HepG2 (cell line): ENCODE data around the gene TOMM20. TPM values are rescaled to one million over a fixed set of nuclear protein-coding genes. Genes with fewer than 3 reads are reported as not detected.

Source experiments
- AFF4 ChIP-seq: sonication (generic); formaldehyde crosslinking; IDR thresholded peaks from 2 replicates; pipeline ENCODE4 v1.4.0; 2020; ENCODE audit warnings: missing genetic modification reagents
- ATAD3A ChIP-seq: sonication (generic); formaldehyde crosslinking; IDR thresholded peaks from 2 replicates; pipeline ENCODE4 v1.4.0; 2020; ENCODE audit warnings: missing genetic modification reagents
- BATF2 ChIP-seq: sonication (generic); formaldehyde crosslinking; IDR thresholded peaks from 2 replicates; pipeline ENCODE4 v1.8.0; 2022; ENCODE audit warnings: mild to moderate bottlenecking, missing genetic modification reagents, moderate library complexity
- CENPX ChIP-seq: sonication (generic); formaldehyde crosslinking; IDR thresholded peaks from 2 replicates; pipeline ENCODE4 v1.9.0; 2021; ENCODE audit warnings: mild to moderate bottlenecking, missing genetic modification reagents, moderate library complexity
- FOSL1 ChIP-seq: sonication (generic); formaldehyde crosslinking; IDR thresholded peaks from 2 replicates; pipeline ENCODE4 v1.9.0; 2021; ENCODE audit warnings: missing genetic modification reagents, borderline replicate concordance
- FOXP1 ChIP-seq, 2 experiments: fragments of 450-650 bp in 1 of 2; IDR thresholded peaks; 2 replicates each; pipeline ENCODE4 v1.6.1; 2017 to 2018; ENCODE audit warnings: antibody characterized with exemption in 1 of 2
- HHEX ChIP-seq: IDR thresholded peaks from 2 replicates; pipeline ENCODE4 v1.6.1; 2016; ENCODE audit warnings: control low read depth
- MATR3 ChIP-seq: sonication (generic); formaldehyde crosslinking; IDR thresholded peaks from 2 replicates; pipeline ENCODE4 v1.4.0; 2020; ENCODE audit warnings: missing genetic modification reagents
- PATZ1 ChIP-seq: sonication (generic); formaldehyde crosslinking; IDR thresholded peaks from 2 replicates; pipeline ENCODE4 v1.4.0; 2020; ENCODE audit warnings: missing genetic modification reagents
- PAXIP1 ChIP-seq: sonication (generic); formaldehyde crosslinking; conservative IDR thresholded peaks from 2 replicates; pipeline ENCODE4 v1.4.0; 2020; ENCODE audit warnings: mild to moderate bottlenecking, missing genetic modification reagents, moderate library complexity
- TBP ChIP-seq: sonication (generic); formaldehyde crosslinking; IDR thresholded peaks from 2 replicates; pipeline ENCODE4 v1.5.0; 2020; ENCODE audit warnings: missing genetic modification reagents
- TMF1 ChIP-seq: sonication (generic); formaldehyde crosslinking; IDR thresholded peaks from 2 replicates; pipeline ENCODE4 v1.8.1; 2022; ENCODE audit warnings: low read depth, missing genetic modification reagents
- ZFP82 ChIP-seq: sonication (generic); formaldehyde crosslinking; IDR thresholded peaks from 2 replicates; pipeline ENCODE4 v1.5.1; 2020; ENCODE audit warnings: mild to moderate bottlenecking, missing genetic modification reagents, borderline replicate concordance
- ZNF274 ChIP-seq: sonication (generic); formaldehyde crosslinking; IDR thresholded peaks from 2 replicates; pipeline ENCODE4 v1.5.1; 2020; ENCODE audit warnings: mild to moderate bottlenecking, missing genetic modification reagents
- ZNF589 ChIP-seq: sonication (generic); formaldehyde crosslinking; conservative IDR thresholded peaks from 2 replicates; pipeline ENCODE4 v1.8.0; 2022; ENCODE audit warnings: mild to moderate bottlenecking, moderate library complexity, missing genetic modification reagents
- ZNF616 ChIP-seq: sonication (generic); formaldehyde crosslinking; IDR thresholded peaks from 2 replicates; pipeline ENCODE4 v1.5.0; 2020; ENCODE audit warnings: low read depth, mild to moderate bottlenecking, missing genetic modification reagents
- ZSCAN21 ChIP-seq: sonication (generic); formaldehyde crosslinking; IDR thresholded peaks from 2 replicates; pipeline ENCODE4 v1.8.0; 2022; ENCODE audit warnings: mild to moderate bottlenecking, missing genetic modification reagents, moderate library complexity, borderline replicate concordance
- polyA plus RNA-seq, 8 experiments: library from polyadenylated mRNA; depleted of rRNA in 3 of 8; stranded (reverse) in 7 of 8; unstranded in 1 of 8; fragments of >200 nt; fragmentation: Illumina TruSeq in 4 of 8; extraction: Trizol in 4 of 8; gene quantifications; 2 replicates each; pipeline versions ENCODE4 v1.2.1 to v1.2.3, GENCODE V29; 2011 to 2016; ENCODE audit warnings: low read depth in 4 of 8, missing spikeins in 1 of 8, mixed read lengths in 1 of 8; ENCODE audit not compliant: insufficient read depth in 1 of 8
- total RNA-seq, 5 experiments: library from RNA; depleted of rRNA; stranded (reverse); fragments of >200 nt; fragmentation: Illumina TruSeq; extraction: Trizol; gene quantifications; 2 replicates each; pipeline ENCODE4 v1.2.3, GENCODE V29; 2016; ENCODE audit warnings: low read depth in 1 of 5

Gene TOMM20
- total and polyA plus RNA-seq, 2 of the 13 experiments (the other 11 are each of a cell fraction or from before 2014, with no cell fraction given), result 153 to 376 TPM

- TF ChIP-seq ZSCAN21 (CRISPR knock-in tag) (peak; percentile 90), AFF4 (CRISPR knock-in tag) (no peak), HHEX (no peak), ZFP82 (no peak; the same call in 1 of the 2 replicates), CENPX (no peak), BATF2 (CRISPR knock-in tag) (no peak), TMF1 (CRISPR knock-in tag) (no peak; the same call in 1 of the 2 replicates), ZNF589 (CRISPR knock-in tag) (no peak), ZNF616 (peak; percentile 87; the same call in 1 of the 2 replicates), ATAD3A (no peak), MATR3 (no peak), FOSL1 (CRISPR knock-in tag) (0 out of 2 replicates have a peak, but pooled peaks have one; percentile 20), FOXP1 (IDR thresholded peaks at IDR 0.05) (no peak), FOXP1 (CRISPR knock-in tag; IDR thresholded peaks at IDR 0.05) (no peak), PAXIP1 (CRISPR knock-in tag) (peak; percentile 64; the same call in 1 of the 2 replicates), PATZ1 (CRISPR knock-in tag) (peak; percentile 65; the same call in 1 of the 2 replicates), ZNF274 (peak; percentile 94), TBP (CRISPR knock-in tag) (peak; percentile 23; the same call in 1 of the 2 replicates)
These were observed 32.5 kb upstream of the TOMM20 start, which contains the start of gene RBM34 (continued) for GRCh38 chr1:235160957-235161684.
